Germinal center (tissue), 1 donor: ENCODE data around the gene LRRC53.

ENCODE experiments used
- DNase-seq: peaks from one replicate; pipeline ENCODE4 v3.0.0; 2012; ENCODE audit warnings: mixed read lengths, low spot score

LRRC53 gene

GRCh38 chr1:74431531-74431930 is 80.9 kb downstream of the LRRC53 start:
- DNase-seq, result no peak

GRCh38 chr1:74430342-74430934 is 82.0 kb downstream of the LRRC53 start:
- DNase-seq, result no peak

GRCh38 chr1:74429580-74429979 is 82.8 kb downstream of the LRRC53 start:
- no peak for DNase-seq

- DNase-seq, result no peak
Measured at GRCh38 chr1:74427681-74428080, 84.7 kb downstream of the LRRC53 start.

GRCh38 chr1:74426208-74426937 is 86.0 kb downstream of the LRRC53 start:
- no peak for DNase-seq

- no peak for DNase-seq
Measured at GRCh38 chr1:74425676-74426075, 86.7 kb downstream of the LRRC53 start.

- no peak for DNase-seq
Measured at GRCh38 chr1:74423471-74423870, 88.9 kb downstream of the LRRC53 start.

GRCh38 chr1:74422421-74423292 is 89.8 kb downstream of the LRRC53 start:
- no peak for DNase-seq

GRCh38 chr1:74420467-74420866 is 91.9 kb downstream of the LRRC53 start:
- no peak for DNase-seq
